Stimulated activated CD4-positive, alpha-beta T cell treated with anti-CD3 and anti-CD28 coated beads, Interleukin-12 subunit alpha, Interleukin-12 subunit beta, amount 100 ng/mL, for 24 hours (primary cell): ENCODE measurements around the gene MKNK1.

Experiments
- DNase-seq, 2 experiments: peaks; one replicate each; pipeline ENCODE4 v3.0.0-alpha.2; 2020; ENCODE audit warnings: low read depth in 2 of 2

MKNK1 gene

DNA sequence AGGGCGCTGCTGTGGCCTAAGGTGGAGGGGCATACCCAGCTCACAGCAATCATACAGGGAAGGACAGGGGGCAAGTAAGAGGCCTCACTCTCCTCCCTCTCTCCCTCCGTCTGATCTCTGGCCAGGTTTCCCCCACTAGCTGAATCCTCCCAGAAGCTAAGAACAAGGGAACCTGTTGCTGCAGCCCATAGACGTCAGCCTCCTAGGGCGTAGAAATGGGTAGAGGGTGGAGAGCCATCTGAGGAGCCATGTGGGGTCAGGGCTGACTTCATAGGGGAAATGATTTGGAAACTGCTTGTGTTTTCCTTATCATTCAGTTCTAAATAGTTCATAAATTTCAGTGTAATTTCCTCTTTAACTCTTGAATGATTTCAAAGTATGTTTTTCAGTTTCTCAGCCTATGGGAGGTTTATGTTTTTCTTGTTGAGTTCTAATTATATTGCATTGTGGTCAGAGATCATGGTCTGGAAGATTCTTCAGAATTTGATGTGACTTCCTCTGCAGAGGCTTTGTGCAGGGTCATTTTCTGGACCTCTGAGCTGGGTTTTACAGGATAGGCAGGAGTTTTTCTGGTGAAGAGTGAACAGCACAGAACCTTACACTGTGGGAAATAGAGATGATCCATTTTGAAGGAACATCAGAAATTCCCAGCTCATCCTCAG, 14.8 kb upstream of the MKNK1 start:
- DNase-seq, result no peak

- no peak for DNase-seq
Observed at GRCh38 chr1:46617833-46618232, 13.8 kb upstream of the MKNK1 start.

GRCh38 chr1:46617108-46617800, 13.2 kb upstream of the MKNK1 start:
- DNase-seq, result no peak

DNA sequence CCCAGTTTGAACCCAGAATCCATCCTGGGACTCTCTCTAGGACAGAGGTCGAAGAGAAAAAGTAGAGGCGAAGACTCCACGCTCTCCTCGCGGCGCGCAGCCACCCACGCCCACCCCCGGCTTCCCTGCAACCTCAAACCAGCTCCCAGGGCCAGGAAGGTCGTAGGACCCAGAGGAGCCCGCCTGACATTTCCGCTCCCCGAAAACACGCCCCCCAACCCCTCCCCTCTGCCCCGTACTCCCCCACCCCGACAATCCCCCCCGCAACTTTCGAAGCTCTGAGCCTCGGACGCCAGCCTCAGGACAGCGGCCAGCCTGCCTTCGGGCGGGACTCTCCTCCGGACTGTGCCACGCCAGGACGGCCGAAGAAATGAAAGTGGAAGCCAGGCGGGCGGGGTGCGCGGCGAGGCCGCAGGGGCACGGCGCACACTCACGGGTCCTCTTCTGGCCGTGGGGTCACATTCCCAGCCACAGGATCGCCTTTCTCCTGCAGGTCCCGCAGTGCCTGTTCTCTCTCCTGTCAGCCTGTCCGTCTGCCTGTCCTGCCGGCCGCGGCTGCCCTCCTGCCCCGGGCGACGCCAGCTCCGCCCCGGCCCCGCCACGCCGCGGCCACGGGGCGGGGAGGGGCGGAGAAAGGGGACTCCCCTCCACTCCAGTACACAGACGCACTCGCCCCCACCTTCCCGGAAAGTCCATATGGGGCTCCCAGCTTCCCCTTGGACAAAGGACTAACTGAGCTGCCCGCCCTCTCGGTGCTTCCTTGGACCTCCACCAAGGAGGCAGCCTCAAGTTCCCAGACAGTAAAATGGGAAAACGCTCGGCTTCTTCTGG, 12.4 kb upstream of the MKNK1 start, which contains the start of gene MOB3C:
TSS of gene MOB3C (minus strand) at position 535 of the 831 bp plus-strand sequence. CDS start 3,490 bp downstream, outside the sequence.
- DNase-seq, result peak; percentile 22 to 62

DNA sequence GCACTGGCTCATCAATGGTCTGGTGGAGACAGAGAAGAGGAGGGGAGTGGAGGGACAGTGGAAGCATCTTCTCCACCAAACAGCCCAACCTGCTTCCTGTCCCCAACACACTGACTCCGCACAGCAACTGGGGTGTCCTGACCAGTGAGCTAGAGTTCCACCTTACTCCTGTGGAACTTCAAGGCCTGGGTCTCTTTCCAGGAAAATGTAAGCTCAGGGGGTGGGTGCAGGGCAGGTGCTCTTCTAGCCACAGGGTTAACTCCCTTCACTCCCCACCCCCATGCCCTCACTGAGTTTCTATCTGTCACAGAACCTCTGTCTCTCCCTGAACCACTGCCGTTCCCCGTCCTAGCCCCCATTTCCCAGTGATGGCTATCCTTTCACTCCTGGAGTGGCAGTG, 11.7 kb upstream of the MKNK1 start:
- DNase-seq, result no peak

DNA sequence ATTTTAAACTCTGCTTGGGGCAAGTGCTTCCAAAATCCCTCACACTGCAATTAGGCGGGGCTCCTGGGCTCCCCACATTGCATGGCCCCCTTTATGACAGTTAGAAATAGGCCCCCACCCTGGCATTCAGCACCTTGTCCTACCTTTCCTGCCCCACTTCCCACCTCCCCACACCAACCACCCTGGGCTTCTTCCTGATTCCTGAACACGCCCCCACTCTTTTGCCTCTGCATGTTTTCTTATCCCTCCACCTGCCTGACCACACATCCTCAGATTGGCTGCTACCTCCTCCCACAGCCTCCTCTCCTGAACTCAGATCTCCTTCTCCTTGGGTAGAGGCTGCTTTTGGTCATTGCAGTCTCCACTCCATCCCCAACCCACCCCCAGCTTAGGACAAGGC, 11.0 kb upstream of the MKNK1 start:
- DNase-seq, result no peak

DNA sequence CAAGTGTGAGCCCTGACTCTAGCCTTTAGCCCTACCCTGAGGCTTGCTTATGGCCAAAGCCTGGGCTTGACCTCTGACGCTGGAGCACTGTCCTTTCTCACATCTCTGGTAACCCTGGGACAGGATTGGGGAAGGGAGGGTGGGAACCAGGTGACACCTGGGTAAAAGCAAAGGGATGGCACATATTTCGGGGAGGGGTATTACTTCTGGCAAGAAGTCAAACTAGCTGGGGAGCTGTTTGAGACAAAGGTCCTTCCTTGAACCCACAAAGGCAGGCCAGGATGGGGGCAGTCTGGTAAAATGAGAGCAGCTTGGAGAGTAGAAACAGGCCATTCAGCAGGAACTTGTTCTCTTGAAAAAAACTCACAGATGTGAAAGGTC, 10.5 kb upstream of the MKNK1 start:
- DNase-seq, result no peak

DNA sequence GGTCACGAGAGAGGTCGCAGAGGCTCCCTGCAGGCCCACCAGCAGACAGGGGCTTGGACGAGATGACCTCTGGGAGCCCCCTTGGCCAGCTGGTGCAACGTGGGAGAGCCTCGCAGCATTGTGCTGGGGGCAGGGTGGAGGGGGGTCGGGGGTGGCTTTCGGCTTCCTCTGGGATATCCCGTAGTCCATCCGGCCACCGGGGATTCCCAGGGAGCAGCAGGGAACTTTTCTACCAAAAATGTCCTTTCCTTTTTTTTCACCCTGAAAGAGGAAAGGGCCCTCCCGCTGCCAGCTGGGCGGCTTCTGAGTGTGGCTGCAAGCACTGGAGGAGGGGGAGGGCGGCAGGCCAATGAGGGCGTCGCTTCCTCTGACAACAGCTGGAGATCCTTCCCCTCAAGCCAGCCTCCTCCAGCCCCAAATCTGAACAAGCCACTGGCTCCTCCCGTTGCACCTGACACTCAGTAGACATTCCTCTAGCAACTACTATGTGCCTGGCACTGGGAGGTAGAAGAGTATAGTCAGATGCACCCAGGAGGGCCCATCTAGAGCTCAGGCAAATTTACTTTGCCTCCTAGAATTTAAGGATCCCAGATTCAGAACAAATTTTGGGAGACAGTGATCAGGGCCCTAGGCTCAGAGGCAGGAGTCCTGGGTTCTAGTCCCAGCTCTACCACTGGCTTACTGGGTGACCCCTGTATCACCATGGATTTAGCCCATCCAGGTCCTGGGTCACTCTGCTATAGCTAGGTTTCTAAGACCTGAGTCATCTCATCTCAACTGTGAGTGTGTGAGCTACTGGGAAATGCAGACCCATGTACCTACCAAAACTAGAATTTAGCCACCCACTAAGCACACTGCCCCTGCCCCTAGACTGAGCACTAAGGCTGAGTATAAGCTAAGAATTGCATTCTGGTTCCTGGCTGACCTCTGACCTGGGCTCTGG, 9.9 kb upstream of the MKNK1 start:
- no peak for DNase-seq

GRCh38 chr1:46612937-46613660, 9.0 kb upstream of the MKNK1 start:
- DNase-seq, result no peak

DNA sequence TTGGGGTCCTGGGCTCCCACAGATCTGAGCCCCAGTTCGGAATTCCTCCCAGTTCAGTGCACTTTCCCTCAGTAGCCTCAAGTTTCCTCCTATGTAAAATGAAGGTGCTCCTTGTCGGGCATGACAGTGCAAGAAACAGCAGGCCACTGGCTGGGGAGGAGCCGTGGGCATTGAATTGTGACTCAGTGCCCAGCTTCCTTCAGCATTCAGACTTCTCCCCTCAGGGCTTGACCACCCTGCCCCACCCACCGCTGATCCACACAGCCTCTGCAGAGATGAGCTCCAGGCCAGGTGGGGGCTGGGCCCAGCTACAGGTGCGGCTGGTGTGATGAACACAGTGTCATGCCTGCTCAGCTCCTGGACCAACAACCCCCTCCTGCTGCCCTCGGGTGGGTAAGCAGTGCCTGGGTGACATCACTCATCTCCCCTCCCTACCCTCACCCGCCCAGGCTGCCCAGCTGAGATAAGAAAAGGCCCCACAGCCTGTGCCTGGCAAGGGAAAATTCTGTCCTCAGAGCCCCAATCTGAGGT, 7.7 kb upstream of the MKNK1 start:
- no peak for DNase-seq

- DNase-seq, result no peak
Observed at GRCh38 chr1:46607345-46608130, 3.5 kb upstream of the MKNK1 start.

DNA sequence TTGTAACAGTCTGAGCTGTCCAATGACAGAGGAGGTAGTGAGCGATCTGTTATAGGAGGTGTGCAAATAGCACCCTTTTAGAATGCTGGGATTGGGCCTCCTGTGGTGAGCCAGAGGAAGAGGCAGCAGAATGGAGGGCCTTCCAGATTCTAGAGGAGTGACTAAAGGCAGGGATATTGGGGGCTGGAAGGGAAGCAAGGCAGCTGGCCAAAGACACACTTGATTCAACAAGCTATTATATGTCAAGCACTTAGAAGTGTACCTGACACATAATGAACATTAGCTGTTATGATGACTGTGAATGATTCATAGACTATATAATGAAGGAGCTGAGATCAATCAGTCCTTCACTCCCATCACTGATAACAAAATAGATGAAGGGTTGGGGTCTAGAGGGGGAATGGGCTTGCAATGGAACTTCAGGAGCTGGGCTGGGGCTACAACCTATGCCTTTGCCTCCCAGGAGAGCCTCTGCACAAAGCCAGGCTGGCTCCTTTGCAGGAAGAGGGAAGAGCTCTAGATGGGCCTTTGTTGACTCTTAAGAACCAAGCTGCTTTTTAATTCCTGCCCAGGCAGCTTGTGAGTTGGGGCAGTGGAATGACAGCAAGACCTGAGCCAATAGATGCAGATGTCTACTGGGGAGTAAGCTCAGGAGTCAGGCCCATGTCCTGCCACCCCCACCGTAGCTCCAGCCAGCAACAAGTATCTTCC, 2.3 kb upstream of the MKNK1 start:
- no peak for DNase-seq

GRCh38 chr1:46605232-46605631, 1.2 kb upstream of the MKNK1 start:
- DNase-seq, result no peak

GRCh38 chr1:46603481-46603857, 599 bp downstream of the MKNK1 start:
- no peak for DNase-seq

DNA sequence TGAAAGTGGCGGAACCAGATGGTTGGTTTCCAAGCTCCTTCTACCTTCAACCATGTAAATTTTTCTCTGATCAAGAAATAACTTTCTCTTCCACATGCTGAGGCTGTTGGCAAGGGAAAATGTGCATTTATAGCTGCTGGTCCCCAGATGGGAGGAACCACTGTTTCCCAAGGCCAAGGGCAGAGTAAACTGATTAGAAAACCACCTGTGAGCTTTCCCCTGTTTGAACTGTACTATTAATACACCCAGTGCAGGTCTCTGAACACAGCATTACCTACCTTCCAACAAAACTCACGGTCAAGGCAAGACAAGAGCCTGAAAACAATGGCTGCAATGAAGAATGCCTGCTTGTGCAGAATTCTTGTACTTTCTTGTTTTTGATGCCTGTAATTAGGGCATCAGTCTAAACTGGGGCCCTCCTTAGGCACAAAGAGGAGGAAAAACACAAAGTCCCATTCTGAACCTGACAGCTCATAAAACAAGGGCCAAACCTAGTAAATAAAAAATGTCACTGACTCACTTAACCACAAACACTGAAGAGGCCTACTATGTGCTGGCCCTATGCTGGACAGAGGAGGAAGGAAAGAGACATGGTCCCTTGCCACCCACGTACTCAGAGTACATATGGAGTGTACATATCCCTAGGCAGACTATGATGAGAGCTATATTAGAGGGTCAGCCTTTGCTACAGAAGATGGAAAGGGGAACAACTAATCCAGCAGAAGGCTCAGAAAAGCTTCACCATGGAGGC, 2.6 kb downstream of the MKNK1 start:
- DNase-seq, result no peak

DNA sequence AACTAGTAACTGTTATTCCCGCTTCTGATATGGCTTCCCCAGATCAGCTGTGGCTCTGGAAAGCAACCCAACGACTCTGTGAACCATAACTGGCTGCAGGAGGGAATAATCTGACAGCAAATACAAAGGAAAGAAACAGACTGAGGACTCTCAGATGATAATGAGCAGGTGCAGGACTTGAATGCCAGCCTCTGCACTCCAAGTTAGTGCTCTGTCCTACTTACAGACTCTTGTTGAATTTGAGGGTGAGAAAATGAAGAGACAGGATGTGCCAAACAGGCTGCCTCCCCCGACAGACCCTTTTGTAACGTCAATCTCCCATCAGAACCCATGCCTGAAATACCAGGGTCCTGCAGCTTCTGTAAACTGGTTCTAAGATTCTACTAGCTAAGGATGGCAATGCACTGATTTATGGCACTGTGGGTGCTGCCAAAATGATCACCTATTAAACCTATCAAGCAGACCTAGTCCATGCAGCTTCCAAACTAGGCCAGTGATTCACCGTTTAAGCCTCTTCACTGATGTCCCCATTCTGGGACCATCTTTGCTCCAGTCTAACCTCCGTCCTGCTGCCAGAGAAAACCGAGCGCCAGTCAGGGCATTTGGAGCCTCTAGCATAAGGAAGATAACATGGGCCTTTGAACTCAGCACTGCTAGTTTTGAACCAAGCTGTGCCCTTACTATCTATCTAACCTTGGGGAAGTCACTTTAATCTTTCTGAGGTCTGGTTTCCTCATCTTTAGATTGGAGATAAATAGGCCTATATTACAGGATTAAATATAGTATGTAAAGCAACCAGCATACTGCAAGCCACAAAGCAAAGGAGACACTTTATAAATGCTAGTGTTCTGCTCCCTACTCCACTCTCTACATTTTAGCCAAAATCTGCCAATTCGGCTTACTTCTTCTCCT, 4.8 kb downstream of the MKNK1 start:
- no peak for DNase-seq

DNA sequence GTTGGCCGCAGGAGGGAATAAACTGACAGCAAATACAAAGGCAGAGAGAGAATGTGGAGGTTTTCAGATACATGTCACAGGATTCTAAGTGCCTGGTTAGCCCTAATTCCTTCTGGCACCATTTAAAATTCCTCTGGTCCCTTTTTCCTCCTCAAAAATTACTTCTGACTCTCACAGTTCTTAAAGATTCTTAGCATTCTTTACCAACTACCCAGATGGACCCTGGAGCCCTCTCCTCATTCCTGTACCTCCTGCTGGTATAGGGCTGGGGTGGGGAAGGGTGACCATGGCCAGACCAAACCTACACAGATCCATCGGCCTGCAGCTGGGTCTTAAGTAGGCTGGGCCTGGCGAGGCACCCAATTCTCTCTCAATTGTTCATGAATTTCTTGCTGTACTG, 7.2 kb downstream of the MKNK1 start:
- no peak for DNase-seq
